Effector CD4-positive, alpha-beta T cell (primary cell): Measurements from ENCODE around the gene NCLN.
"Not testable (repeated sequence)": the region's sequence is repeated elsewhere in the genome, so short reads cannot be mapped to it uniquely, and the experiment has no call there.

Experiments
- DNase-seq: peaks from one replicate; pipeline ENCODE4 v3.0.0-alpha.2; 2020

Gene NCLN

GRCh38 chr19:3201072-3201700 is 15.5 kb downstream of the NCLN start:
- no peak for DNase-seq

DNA sequence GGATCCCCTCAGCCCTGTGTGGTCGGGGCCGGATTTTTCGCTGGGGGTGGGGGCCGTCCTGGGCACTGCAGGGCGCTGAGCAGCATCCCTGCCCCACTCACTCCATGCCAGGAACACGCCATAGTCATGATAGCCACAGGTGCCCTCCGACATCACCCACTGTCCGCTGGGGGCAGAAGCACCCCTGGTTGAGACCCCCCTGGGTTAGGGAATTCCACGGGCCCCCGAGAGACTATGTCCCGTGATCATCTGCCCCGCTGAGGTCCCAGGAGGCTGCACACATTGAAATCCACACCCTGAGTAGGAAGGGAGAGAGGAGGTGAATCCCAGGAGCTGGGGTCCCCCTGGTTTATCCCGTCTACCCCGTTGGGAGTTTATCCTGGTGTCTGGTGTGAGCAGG is 16.2 kb downstream of the NCLN start:
- no peak for DNase-seq

DNA sequence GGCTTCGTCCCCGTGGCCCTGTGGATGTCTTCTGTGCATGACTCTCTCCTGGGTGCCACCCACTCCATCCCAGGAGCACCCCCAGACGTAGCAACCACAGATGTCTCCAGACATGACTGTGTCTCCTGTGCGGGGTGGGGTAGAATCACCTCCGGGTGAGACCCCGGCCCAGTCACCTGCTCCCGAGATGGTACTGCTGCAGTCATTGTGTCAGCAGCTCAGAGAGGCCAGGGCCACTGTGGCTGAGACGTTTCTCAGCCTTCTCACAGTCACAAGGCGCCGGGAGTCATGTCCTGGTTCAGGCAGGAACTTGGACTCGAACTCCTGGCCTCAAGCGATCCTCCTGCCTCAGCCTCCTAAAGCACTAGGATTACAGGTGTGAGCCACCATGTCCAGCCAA is 16.6 kb downstream of the NCLN start:
- DNase-seq = no peak

- DNase-seq = not testable (repeated sequence)
Observed at GRCh38 chr19:3202895-3203294, 17.2 kb downstream of the NCLN start.

DNA sequence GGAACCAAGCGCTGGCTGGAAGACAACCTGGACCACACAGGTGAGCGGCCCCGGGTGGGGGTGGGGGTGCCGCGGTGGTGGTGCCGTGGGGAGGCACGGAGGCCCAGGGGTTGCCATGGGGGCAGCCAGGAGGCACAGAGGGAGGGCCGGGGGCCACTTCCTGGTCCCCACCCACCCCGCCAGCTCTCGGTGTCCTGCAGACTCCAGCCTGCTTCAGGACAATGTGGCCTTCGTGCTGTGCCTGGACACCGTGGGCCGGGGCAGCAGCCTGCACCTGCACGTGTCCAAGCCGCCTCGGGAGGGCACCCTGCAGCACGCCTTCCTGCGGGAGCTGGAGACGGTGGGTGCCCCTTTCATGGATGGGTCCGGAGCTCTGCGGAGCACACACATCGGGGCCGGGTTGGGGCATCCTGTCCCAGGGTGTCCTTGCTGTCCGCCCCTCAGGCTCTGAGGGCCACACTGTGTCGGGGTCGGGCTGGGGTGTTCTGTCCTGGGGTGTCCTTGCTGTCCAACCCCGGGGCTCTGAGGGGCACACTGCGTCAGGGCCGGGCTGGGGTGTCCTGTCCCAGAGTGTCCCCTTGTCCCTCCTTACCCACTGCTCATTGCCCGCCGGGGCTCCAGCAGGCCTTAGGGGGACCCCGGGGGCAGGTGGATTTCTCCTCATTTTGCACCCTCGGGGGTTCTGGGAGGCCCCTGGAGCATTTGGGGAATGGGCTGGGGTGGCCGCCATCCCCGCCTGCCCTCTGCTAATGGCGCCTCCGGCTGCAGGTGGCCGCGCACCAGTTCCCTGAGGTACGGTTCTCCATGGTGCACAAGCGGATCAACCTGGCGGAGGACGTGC is 18.3 kb downstream of the NCLN start:
- DNase-seq = no peak

DNA sequence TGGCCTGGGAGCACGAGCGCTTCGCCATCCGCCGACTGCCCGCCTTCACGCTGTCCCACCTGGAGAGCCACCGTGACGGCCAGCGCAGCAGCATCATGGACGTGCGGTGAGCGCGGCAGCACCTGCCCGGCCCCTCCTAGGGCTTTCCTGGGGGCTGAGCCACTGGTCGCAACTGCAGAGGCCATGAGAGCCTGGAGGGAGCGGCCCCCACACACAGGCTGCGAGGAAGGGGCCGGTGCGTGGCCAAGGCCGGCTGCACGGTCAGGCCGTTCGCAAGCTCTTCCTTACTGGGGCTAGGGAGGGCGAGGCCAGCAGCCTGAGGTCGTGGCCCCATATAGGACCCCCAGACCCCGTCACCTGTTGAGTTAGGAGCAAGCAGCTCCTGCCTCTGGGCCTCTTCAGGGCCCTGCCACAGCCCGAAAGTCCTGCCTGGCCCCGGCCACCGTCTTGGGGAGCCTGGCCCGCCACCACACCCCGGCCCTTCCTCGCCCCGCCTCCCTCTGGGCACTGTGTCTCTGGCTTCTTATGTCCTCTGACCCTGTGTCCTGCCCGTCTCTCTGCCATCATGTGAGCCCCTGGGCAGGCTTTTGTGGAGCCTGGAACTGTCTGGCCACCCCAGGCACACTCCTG is 19.0 kb downstream of the NCLN start:
- no peak for DNase-seq

DNA sequence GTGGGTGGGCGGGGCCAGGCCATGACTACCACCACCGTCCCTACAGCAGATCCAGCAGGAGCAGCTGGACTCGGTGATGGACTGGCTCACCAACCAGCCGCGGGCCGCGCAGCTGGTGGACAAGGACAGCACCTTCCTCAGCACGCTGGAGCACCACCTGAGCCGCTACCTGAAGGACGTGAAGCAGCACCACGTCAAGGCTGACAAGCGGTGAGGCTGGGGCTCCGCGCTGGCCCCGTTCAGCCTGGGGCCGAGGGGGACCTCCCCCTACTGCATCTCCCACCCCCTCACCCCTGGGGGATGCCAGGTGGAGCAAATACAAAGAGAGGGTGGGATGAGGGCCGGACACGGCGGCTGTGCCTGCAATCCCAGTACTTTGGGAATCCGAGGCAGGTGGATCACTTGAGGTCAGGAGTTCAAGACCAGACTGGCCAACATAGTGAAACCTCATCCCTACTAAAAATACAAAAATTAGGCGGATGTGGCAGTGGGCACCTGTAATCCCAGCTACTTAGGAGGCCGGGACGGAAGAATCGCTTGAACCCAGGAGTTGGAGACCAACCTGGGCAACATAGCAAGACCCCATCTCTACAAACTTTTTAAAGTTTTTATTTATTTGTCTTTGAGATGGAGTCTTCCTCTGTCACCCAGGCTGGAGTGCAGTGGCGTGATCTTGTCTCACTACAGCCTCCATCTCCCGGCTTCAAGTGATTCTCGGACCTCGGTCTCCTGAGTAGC is 20.7 kb downstream of the NCLN start:
- DNase-seq = no peak

DNA sequence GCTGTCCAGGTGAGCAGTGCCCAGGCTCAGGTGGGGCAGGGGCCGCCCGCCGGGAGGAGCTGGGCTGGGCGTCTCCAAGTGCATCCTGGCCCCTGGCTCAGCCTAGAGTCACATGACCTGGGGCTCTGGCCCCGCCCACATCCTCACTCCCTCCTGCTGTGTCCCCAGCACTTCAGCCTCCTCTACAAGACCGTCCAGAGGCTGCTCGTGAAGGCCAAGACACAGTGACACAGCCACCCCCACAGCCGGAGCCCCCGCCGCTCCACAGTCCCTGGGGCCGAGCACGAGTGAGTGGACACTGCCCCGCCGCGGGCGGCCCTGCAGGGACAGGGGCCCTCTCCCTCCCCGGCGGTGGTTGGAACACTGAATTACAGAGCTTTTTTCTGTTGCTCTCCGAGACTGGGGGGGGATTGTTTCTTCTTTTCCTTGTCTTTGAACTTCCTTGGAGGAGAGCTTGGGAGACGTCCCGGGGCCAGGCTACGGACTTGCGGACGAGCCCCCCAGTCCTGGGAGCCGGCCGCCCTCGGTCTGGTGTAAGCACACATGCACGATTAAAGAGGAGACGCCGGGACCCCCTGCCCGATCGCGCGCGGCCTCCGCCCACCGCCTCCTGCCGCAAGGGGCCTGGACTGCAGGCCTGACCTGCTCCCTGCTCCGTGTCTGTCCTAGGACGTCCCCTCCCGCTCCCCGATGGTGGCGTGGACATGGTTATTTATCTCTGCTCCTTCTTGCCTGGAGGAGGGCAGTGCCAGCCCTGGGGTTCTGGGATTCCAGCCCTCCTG is 21.9 kb downstream of the NCLN start:
- DNase-seq = no peak

DNA sequence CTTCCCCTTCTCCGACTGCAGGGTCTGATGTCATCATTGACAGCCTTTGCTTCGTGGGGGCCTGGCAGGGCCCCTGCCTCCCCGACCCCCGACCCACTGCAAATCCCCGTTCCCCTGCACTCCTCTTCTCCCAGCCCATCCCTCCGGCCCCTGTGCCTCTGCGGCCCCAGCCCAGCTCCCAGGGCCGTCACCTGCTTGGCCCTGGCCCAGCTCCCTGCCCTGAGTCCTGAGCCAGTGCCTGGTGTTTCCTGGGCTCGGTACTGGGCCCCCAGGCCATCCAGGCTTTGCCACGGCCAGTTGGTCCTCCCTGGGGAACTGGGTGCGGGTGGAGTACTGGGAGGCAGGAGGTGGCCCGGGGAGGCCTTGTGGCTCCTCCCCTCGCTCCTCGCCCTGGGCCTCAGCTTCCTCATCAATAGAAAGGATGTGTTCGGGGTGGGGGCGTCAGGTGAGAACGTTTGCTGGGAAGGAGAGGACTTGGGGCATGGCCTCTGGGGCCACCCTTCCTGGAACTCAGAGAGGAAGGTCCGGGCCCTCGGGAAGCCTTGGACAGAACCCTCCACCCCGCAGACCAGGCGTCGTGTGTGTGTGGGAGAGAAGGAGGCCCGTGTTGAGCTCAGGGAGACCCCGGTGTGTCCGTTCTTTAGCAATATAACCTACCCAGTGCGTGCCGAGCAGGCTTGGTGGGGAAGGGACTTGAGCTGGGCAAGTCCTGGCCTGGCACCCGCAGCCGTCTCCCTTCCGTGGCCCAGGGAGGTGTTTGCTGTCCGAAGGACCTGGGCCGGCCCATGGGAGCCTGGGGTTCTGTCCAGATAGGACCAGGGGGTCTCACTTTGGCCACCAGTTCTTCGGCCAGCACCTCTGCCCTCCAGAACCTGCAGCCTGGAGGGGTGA is 22.8 kb downstream of the NCLN start:
- DNase-seq = no peak

DNA sequence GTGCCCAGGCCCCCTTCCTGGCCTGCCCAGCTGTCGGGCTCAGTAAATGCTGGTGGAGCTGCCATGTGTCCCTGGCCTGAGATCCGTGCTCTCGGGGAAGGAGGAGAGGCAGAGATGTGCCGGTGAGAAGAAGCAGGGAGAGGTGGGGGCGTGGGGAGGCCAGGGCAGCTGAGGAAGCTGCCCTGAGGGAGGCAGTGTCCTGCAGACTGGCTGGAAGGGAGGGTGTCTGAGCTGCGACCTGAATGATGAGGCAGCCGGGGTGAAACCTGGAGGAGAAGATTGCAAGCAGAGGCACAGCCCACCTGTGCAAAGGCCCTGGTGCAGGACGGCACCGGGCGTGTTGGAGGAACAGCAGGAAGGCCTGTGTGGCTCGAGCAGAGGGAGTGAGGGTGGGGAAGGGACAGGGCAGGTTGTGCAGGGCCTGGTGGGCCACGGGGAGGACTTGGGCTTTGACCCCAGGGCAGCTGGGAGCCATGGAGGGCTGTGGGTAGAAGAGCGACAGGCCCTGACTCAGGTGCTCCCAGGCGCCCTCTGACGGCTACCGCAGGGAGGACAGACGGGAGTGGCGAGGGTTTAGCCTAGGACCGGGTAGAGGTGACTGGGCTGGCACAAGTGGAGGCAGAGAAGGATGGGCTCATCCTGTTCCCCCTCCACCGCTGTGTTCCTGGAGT is 24.8 kb downstream of the NCLN start:
- peak; percentile 59 for DNase-seq

DNA sequence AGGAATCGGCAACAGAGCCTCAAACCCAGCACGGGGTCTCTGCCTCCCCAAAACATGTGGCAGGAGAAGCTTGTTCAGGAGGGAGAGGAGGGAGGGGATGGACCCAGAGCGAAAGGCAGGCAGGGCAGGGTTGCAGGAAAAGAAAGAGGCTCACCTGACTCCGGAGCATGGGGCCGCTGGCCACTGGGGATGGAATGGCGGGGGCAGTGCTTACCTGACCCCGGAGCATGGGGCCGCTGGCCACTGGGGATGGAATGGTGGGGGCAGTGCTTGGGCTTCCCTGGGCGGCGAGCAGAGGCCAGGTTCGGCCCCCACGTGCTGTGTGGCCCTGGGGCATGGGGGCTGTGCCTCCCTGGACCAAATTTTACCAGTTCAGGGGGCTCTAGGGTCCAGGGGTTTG is 25.5 kb downstream of the NCLN start:
- no peak for DNase-seq

DNA sequence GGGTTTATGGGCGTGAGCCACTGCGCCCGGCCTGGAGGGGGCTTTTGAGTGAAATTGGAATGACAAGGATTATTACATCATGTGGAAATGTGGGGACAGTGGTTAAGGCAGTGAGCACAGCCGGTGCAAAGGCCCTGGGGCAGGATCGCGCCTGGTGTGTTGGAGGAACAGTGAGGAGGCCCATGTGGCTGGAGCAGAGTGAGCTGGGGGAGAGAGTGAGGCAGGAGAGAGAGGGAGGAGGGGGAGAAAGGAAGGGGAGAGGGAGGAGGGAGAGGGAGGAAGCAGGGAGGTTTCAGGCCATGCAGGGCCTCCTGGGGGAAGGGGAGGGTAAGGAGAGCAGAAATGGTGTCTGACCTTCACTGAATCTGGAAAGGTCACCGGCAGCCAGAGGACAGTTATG is 27.4 kb downstream of the NCLN start:
- no peak for DNase-seq

- no peak for DNase-seq
Observed at GRCh38 chr19:3216874-3217273, 31.1 kb downstream of the NCLN start.

DNA sequence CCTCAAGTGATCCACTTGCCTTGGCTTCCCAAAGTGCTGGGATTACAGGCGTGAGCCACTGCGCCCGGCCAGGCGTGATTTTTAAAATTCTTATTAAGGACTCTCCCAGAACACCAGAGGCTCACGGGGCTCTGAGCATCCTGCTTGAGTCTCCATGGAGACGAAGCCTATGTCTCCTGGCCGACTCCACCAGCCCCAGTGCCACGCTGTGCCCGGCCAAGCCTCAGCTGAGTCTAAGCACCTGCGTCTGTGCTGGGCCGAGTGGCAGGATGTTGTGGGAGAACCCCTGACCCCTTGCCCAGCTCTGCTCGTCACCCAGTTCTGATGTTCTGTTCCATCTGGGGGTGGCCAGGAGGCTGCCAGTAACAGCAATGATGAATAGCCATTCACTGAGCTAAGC is 34.8 kb downstream of the NCLN start:
- DNase-seq = no peak

DNA sequence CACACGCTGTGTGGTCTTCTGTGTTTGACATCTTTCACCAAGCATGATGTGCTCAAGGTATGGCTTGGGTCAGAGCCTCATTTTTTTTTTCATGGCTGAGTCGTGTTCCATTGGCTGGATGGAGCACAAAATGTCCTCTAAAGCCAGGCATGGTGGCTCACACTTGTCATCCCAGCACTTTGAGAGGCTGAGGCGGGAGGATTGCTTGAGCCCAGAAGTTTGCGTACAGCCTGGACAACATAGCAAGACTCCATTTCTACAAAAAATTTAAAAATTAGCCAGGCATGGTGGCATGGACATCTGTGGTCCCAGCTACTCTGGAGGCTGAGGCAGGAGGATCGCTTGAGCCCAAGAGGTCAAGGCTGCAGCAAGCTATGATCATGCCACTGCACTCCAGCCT is 35.8 kb downstream of the NCLN start:
- DNase-seq = not testable (repeated sequence)

DNA sequence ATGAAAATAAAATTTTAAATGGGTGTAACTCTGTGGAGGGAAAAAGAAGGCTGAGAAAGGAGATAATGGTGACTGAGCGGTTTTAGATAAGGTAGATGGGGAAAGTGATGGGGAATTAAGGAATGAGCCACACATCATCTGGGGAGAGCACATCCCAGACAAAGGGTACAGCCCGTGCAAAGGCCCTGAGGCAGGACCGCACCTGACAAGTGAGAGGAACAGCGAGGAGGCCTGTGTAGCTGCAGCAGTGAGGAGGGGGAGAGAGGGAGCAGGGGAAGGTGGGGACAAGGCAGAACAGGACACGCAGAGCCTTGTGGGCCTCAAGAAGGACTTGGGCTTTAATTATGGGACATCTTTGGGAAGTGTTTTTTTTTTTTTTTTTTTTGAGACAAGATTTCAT is 37.0 kb downstream of the NCLN start:
- no peak for DNase-seq

- peak; percentile 48 for DNase-seq
Observed at GRCh38 chr19:3224346-3225168, 38.8 kb downstream of the NCLN start, which contains the start of gene CELF5. Gene CELF5 (plus strand): TSS chr19:3224661. CDS start chr19:3224740, 79 bp downstream.

GRCh38 chr19:3225169-3225485 is 39.4 kb downstream of the NCLN start:
- no peak for DNase-seq

DNA sequence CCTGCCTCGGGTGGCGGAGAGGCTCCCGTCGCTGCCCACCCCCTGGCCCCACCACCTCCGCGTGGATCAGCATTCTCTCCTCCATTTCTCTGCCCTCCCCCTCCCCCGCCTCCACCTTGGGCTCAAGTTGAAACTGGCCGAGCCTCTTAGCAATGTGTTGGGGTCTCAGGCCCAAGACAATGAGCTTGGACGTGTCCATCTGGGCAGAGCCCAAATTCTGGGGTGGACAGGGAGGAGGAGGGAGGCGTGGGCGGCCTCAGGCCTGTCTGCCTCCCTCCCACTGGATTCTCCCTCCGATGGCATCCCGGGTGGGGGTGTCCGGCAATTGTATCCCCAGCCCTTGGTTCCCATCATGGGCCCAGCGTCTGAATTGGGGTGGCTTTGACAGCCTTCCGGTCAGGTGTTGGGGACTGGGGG is 40.0 kb downstream of the NCLN start:
- DNase-seq = no peak

- no peak for DNase-seq
Observed at GRCh38 chr19:3227054-3227626, 41.4 kb downstream of the NCLN start.
